ENCODE results near the gene CEP57.

- TF ChIP-seq POLR2A (IDR thresholded peaks at IDR 0.05) (no peak), CTCF (IDR thresholded peaks at IDR 0.05) (no peak)
Observed at GRCh38 chr11:95853138-95853537, 62.8 kb downstream of the CEP57 start.

All from thyroid gland (tissue), 4 donors.